MM.1S (cell line): Measurements from ENCODE around the gene REELD1.

Experiments
- DNase-seq: peaks from one replicate; pipeline ENCODE4 v3.0.0-alpha.2; 2015
- H2AFZ ChIP-seq: fragments of 300-600 bp; sonication (generic); 2 replicates; pipeline ENCODE4 v1.6.0; 2016; ENCODE audit warnings: antibody characterized with exemption, low read length
- H3F3A ChIP-seq: fragments of 300-600 bp; sonication (generic); 2 replicates; pipeline ENCODE4 v1.6.1; 2016; ENCODE audit warnings: mild to moderate bottlenecking, antibody characterized with exemption, low read length, moderate library complexity, mixed read lengths; ENCODE audit not compliant: insufficient read depth
- H3K27ac ChIP-seq: fragments of 300-600 bp; sonication (generic); 2 replicates; pipeline ENCODE4 v1.5.1; 2016; ENCODE audit warnings: mild to moderate bottlenecking, low read length
- H3K27me3 ChIP-seq: fragments of 300-600 bp; sonication (generic); replicated peaks from 2 replicates; pipeline ENCODE4 v1.6.0; 2016; ENCODE audit warnings: low read length; ENCODE audit not compliant: insufficient read depth
- H3K36me3 ChIP-seq: fragments of 300-600 bp; sonication (generic); replicated peaks from 2 replicates; pipeline ENCODE4 v1.6.1; 2016; ENCODE audit warnings: mild to moderate bottlenecking, low read length, mixed read lengths; ENCODE audit not compliant: insufficient read depth
- H3K4me1 ChIP-seq: fragments of 300-600 bp; sonication (generic); 2 replicates; pipeline ENCODE4 v1.6.1; 2016; ENCODE audit warnings: low read length, mixed read lengths
- H3K4me2 ChIP-seq: fragments of 300-600 bp; sonication (generic); 2 replicates; pipeline ENCODE4 v1.6.0; 2016; ENCODE audit warnings: low read depth, low read length
- H3K4me3 ChIP-seq: fragments of 300-600 bp; sonication (generic); 2 replicates; pipeline ENCODE4 v1.5.1; 2016; ENCODE audit warnings: low read length, mixed read lengths
- H3K79me2 ChIP-seq: fragments of 300-600 bp; sonication (generic); 2 replicates; pipeline ENCODE4 v1.6.1; 2016; ENCODE audit warnings: mixed run types, low read length, mixed read lengths
- H3K9ac ChIP-seq: fragments of 300-600 bp; sonication (generic); 2 replicates; pipeline ENCODE4 v1.6.1; 2016; ENCODE audit warnings: low read length, mixed read lengths
- H3K9me2 ChIP-seq: fragments of 300-600 bp; sonication (generic); replicated peaks from 2 replicates; pipeline ENCODE4 v1.6.1; 2016; ENCODE audit warnings: mild to moderate bottlenecking, low read length, mixed read lengths; ENCODE audit not compliant: insufficient read depth
- H3K9me3 ChIP-seq: fragments of 300-600 bp; sonication (generic); replicated peaks from 2 replicates; pipeline ENCODE4 v1.6.1; 2016; ENCODE audit warnings: mild to moderate bottlenecking, low read length, mixed read lengths; ENCODE audit not compliant: insufficient read depth
- H4K20me1 ChIP-seq: fragments of 300-600 bp; sonication (generic); 2 replicates; pipeline ENCODE4 v1.6.1; 2016; ENCODE audit warnings: mild to moderate bottlenecking, low read length, moderate library complexity, mixed read lengths; ENCODE audit not compliant: insufficient read depth
- CTCF ChIP-seq: fragments of 300-600 bp; sonication (generic); IDR thresholded peaks from 2 replicates; pipeline ENCODE4 v1.5.1; 2016; ENCODE audit warnings: antibody characterized with exemption, low read length, mixed read lengths
- EZH2 ChIP-seq: fragments of 300-600 bp; sonication (generic); optimal IDR thresholded peaks from 2 replicates; pipeline ENCODE3; 2017; ENCODE audit warnings: low read depth, mild to moderate bottlenecking, antibody characterized with exemption, low read length, mixed read lengths
- EZH2phosphoT487 ChIP-seq: fragments of 300-600 bp; sonication (generic); IDR thresholded peaks from 2 replicates; pipeline ENCODE4 v1.6.1; 2018; ENCODE audit warnings: antibody characterized with exemption, low read length

The REELD1 gene

GRCh38 chr4:146274774-146275173 is 60.4 kb downstream of the REELD1 start:
- H3K9me3 ChIP-seq = no peaks in the 10 kb centered on the region
- H3K36me3 ChIP-seq = no peaks in the 10 kb centered on the region
- peaks cover 2% of the 10 kb centered on the region for H3F3A ChIP-seq
- no peak overlapping the region for H3K27ac ChIP-seq
- TF ChIP-seq EZH2 = no peak
- no peak for TF ChIP-seq EZH2phosphoT487
- no peak for TF ChIP-seq CTCF
- H4K20me1 ChIP-seq = no peaks in the 10 kb centered on the region
- no peaks in the 10 kb centered on the region for H3K27me3 ChIP-seq
- H3K4me2 ChIP-seq = no peak overlapping the region
- peaks cover 29% of the 10 kb centered on the region for H3K4me1 ChIP-seq
- DNase-seq = no peak
- no peak overlapping the region for H2AFZ ChIP-seq
- no peaks in the 10 kb centered on the region for H3K9me2 ChIP-seq
- no peaks in the 10 kb centered on the region for H3K79me2 ChIP-seq
- no peak overlapping the region for H3K4me3 ChIP-seq
- no peak overlapping the region for H3K9ac ChIP-seq

- Histone ChIP-seq H3K36me3 (no peaks in the 10 kb centered on the region), H3K9me2 (no peaks in the 10 kb centered on the region), H3K4me2 (no peak overlapping the region), H3K27ac (no peak overlapping the region), H3K4me1 (peaks cover 23% of the 10 kb centered on the region), H3K9ac (no peak overlapping the region), H3K27me3 (no peaks in the 10 kb centered on the region), H4K20me1 (no peaks in the 10 kb centered on the region), H3F3A (no peaks in the 10 kb centered on the region), H3K9me3 (no peaks in the 10 kb centered on the region), H3K79me2 (no peaks in the 10 kb centered on the region), H2AFZ (no peak overlapping the region), H3K4me3 (no peak overlapping the region)
- no peak for TF ChIP-seq EZH2phosphoT487
- no peak for TF ChIP-seq CTCF
- TF ChIP-seq EZH2 = no peak
- no peak for DNase-seq
These were observed 61.0 kb downstream of the REELD1 start for GRCh38 chr4:146275370-146275769.

GRCh38 chr4:146278986-146279385 is 64.6 kb downstream of the REELD1 start:
- H3K4me2 ChIP-seq = no peak overlapping the region
- no peak for TF ChIP-seq EZH2
- TF ChIP-seq EZH2phosphoT487 = no peak
- TF ChIP-seq CTCF = no peak
- H3K27ac ChIP-seq = no peak overlapping the region
- no peaks in the 10 kb centered on the region for H3F3A ChIP-seq
- H3K9me3 ChIP-seq = no peaks in the 10 kb centered on the region
- DNase-seq = no peak
- H3K9me2 ChIP-seq = no peaks in the 10 kb centered on the region
- H3K4me3 ChIP-seq = no peak overlapping the region
- H4K20me1 ChIP-seq = no peaks in the 10 kb centered on the region
- H3K9ac ChIP-seq = no peak overlapping the region
- H3K79me2 ChIP-seq = no peaks in the 10 kb centered on the region
- H2AFZ ChIP-seq = no peak overlapping the region
- no peaks in the 10 kb centered on the region; the same call in 1 of the 2 replicates for H3K4me1 ChIP-seq
- no peaks in the 10 kb centered on the region for H3K27me3 ChIP-seq
- no peaks in the 10 kb centered on the region for H3K36me3 ChIP-seq
